ENCODE measurements around the gene SH3TC1.

DNA sequence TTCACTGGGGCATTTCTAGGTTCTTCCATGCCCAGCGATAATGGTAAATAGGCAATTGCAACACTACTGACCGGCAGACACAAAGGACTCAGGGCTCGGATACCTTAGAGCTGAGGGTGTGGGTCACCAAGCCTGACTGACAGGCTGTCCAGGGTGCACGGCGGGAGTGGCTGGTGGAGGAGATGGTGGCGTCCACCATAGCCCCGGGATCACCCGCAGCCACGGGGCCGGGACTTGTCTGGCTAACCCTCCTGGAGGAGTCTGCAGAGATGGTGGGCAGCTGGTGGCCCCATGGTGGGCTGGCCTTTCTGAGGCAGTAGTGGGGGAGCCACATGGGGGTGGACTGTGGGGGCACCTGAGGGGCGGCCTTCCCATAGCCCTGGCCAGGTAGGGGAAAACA is 28.7 kb upstream of the SH3TC1 start:
- TF ChIP-seq, protein P1, sequence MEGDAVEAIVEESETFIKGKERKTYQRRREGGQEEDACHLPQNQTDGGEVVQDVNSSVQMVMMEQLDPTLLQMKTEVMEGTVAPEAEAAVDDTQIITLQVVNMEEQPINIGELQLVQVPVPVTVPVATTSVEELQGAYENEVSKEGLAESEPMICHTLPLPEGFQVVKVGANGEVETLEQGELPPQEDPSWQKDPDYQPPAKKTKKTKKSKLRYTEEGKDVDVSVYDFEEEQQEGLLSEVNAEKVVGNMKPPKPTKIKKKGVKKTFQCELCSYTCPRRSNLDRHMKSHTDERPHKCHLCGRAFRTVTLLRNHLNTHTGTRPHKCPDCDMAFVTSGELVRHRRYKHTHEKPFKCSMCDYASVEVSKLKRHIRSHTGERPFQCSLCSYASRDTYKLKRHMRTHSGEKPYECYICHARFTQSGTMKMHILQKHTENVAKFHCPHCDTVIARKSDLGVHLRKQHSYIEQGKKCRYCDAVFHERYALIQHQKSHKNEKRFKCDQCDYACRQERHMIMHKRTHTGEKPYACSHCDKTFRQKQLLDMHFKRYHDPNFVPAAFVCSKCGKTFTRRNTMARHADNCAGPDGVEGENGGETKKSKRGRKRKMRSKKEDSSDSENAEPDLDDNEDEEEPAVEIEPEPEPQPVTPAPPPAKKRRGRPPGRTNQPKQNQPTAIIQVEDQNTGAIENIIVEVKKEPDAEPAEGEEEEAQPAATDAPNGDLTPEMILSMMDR (IDR thresholded peaks at IDR 0.05; ENCODE audit: low read length) = no peak
- no peak for TF ChIP-seq EZH2 (IDR thresholded peaks at IDR 0.05; ENCODE audit: borderline replicate concordance, low read length)
